Measurements from ENCODE around the gene BEGAIN. TPM values are rescaled to one million over a fixed set of nuclear protein-coding genes. Genes with fewer than 3 reads are reported as not detected.

BEGAIN gene
- total and polyA plus RNA-seq, 2 of the 8 experiments (the other 6 are each of a cell fraction or from before 2014, with no cell fraction given): 2.9 to 3.0 TPM

DNA sequence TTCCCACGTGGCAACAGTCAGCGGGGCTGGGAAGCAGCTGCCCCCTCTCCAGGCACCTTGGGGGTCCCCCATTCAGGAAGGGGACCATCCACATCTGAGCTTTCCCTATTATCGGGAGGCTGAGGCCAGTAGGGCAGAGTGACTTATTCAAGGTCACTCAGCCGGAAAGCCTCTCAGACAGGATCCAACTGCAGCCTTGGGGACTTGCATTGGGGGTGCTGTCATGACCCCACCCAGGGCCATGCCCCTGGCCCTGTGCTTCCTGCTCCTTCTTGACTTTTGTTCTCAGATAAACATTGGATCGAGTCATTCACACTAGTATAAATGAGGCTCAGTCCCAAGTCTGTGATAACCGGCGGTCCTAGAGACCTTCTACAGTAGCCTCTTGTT, 12.6 kb downstream of the BEGAIN start:
- H3K4me2 ChIP-seq (ENCODE audit: insufficient read depth in 1 of 2, low read depth in 2 of 2, low read length in 2 of 2): no peak overlapping the region
- peaks cover 2 to 7% (median 5%) of the 10 kb centered on the region in 4 experiments; a peak in 6 of 7 replicates for H3K27me3 ChIP-seq (replicated peaks in 1 of 4; ENCODE audit: control insufficient read depth in 3 of 4, extremely low read depth in 1 of 4, insufficient read depth in 3 of 4, low read length in 3 of 4)

More for the DNA sequence above, 12.6 kb downstream of the BEGAIN start:
- H3K36me3 ChIP-seq (ENCODE audit: control insufficient read depth in 2 of 4, insufficient read depth in 4 of 4, low read length in 3 of 4): no peaks in the 10 kb centered on the region
- CTCF ChIA-PET (ENCODE audit: partially characterized antibody): interaction anchor here (1.1 to 1.6 kb wide), 3 partner anchors 34 to 78 kb away, joined by 3 to 7 read pairs (median 4); no protein-coding TSS in a partner anchor
- no peak overlapping the region for H2BK120ac ChIP-seq (replicated peaks; ENCODE audit: low read depth, low read length)
- POLR2A ChIA-PET (ENCODE audit: partially characterized antibody): interaction anchor here (1.4 kb wide), 1 partner anchor 10 kb away, joined by 4 read pairs; no protein-coding TSS in a partner anchor
- H3K9ac ChIP-seq (replicated peaks in 1 of 4; ENCODE audit: extremely low read depth in 1 of 4, low read depth in 3 of 4, low read length in 3 of 4): no peak overlapping the region
- no peak overlapping the region for H3K4ac ChIP-seq (replicated peaks; ENCODE audit: insufficient read length, low read depth, low read length)
- no peak overlapping the region for H4K8ac ChIP-seq (ENCODE audit: extremely low read depth, insufficient read depth, low read length)
- WGBS, 2 experiments (ENCODE audit: extremely low coverage in 1 of 2, insufficient coverage in 1 of 2, insufficient read length in 1 of 2, insufficient replicate concordance in 2 of 2, low coverage in 1 of 2, low lambda C conversion rate in 2 of 2, missing lambda C conversion rate in 1 of 2): 82% methylated on average over 7 of the region's 7 CpGs; no CpG with 5 or more reads in 1 of the 2 experiments
- no peaks in the 10 kb centered on the region for H3K79me1 ChIP-seq (ENCODE audit: low read depth, low read length)
- no peak overlapping the region for H2BK12ac ChIP-seq (ENCODE audit: low read depth, low read length)
- DNase-seq (ENCODE audit: low read depth in 1 of 2, low spot score in 2 of 2): no peak
- no peak for TF ChIP-seq KDM5A (IDR thresholded peaks at IDR 0.05; ENCODE audit: low read length)
- TF ChIP-seq TCF12 (IDR thresholded peaks at IDR 0.05; ENCODE audit: low read depth, low read length): no peak
- TF ChIP-seq, protein P1, sequence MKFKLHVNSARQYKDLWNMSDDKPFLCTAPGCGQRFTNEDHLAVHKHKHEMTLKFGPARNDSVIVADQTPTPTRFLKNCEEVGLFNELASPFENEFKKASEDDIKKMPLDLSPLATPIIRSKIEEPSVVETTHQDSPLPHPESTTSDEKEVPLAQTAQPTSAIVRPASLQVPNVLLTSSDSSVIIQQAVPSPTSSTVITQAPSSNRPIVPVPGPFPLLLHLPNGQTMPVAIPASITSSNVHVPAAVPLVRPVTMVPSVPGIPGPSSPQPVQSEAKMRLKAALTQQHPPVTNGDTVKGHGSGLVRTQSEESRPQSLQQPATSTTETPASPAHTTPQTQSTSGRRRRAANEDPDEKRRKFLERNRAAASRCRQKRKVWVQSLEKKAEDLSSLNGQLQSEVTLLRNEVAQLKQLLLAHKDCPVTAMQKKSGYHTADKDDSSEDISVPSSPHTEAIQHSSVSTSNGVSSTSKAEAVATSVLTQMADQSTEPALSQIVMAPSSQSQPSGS (IDR thresholded peaks at IDR 0.05; ENCODE audit: low read length): no peak
- no peak for TF ChIP-seq TAF1 (IDR thresholded peaks at IDR 0.05; ENCODE audit: low read depth, low read length)
- no peak for TF ChIP-seq SP1 (IDR thresholded peaks at IDR 0.05; ENCODE audit: low read depth, low read length)
- TF ChIP-seq MAFK (IDR thresholded peaks at IDR 0.05; ENCODE audit: low read depth, low read length): no peak
- no peak for TF ChIP-seq NRF1 (IDR thresholded peaks at IDR 0.05; ENCODE audit: low read depth, low read length)
- TF ChIP-seq POLR2A (IDR thresholded peaks at IDR 0.05; ENCODE audit: control extremely low read depth in 1 of 2, low read depth in 2 of 2, low read length in 2 of 2): no peak
- no peaks in the 10 kb centered on the region for H3K79me2 ChIP-seq (ENCODE audit: control insufficient read depth in 1 of 2, insufficient read depth in 2 of 2, low read length in 2 of 2)
- H3K14ac ChIP-seq (ENCODE audit: insufficient read length): no peak overlapping the region
- no peak overlapping the region for H3K4me3 ChIP-seq (ENCODE audit: extremely low read depth in 1 of 4, insufficient read depth in 2 of 4, low read depth in 3 of 4, low read length in 4 of 4)
- no peaks in the 10 kb centered on the region for H3K23me2 ChIP-seq (ENCODE audit: low read depth, low read length)
- H3K9me3 ChIP-seq (ENCODE audit: insufficient read depth in 2 of 2, low read depth in 1 of 2, low read length in 1 of 2): no peaks in the 10 kb centered on the region
- H4K5ac ChIP-seq (ENCODE audit: insufficient read length, low read depth, low read length): no peak overlapping the region
- H3K18ac ChIP-seq (ENCODE audit: extremely low read depth, low read length): no peak overlapping the region
- peaks cover 0 to 20% (median 13%) of the 10 kb centered on the region in 4 experiments; a peak in 6 of 7 replicates for H3K4me1 ChIP-seq (replicated peaks in 1 of 4; ENCODE audit: control insufficient read depth in 3 of 4, insufficient read depth in 4 of 4, low read length in 3 of 4)
- no peak overlapping the region for H4K91ac ChIP-seq (replicated peaks; ENCODE audit: insufficient read length, low read length)
- no peak overlapping the region; the same call in 1 of the 2 replicates for H2BK15ac ChIP-seq (ENCODE audit: low read length)
- H2BK20ac ChIP-seq (ENCODE audit: low read length): no peak overlapping the region
- no peak overlapping the region for H3K56ac ChIP-seq (replicated peaks; ENCODE audit: insufficient read length, low read depth, low read length)
- H2BK5ac ChIP-seq (ENCODE audit: low read depth, low read length): no peak overlapping the region
- H2AFZ ChIP-seq (ENCODE audit: low read length): no peak overlapping the region
- H4K20me1 ChIP-seq (replicated peaks in 1 of 2; ENCODE audit: control insufficient read depth in 1 of 2, insufficient read depth in 2 of 2, low read length in 2 of 2): no peaks in the 10 kb centered on the region
- no peak overlapping the region for H3K23ac ChIP-seq (ENCODE audit: insufficient read length)
- no peak for FAIRE-seq
- H3K27ac ChIP-seq (ENCODE audit: low read depth, low read length): no peak overlapping the region
- H2AK5ac ChIP-seq (ENCODE audit: low read depth, low read length): no peak overlapping the region

Measured in H1 (cell line).